GM12873 (cell line): ENCODE measurements around the gene GSK3B.

Experiments used
- CTCF ChIP-seq: IDR thresholded peaks from 2 replicates; pipeline ENCODE4 v1.5.1; 2012; ENCODE audit warnings: low read depth, mild to moderate bottlenecking, moderate library complexity, low read length, control low read depth; ENCODE audit not compliant: insufficient read depth; ENCODE audit errors: missing control alignments

GSK3B gene

GRCh38 chr3:119795849-119796248 lies 298.4 kb downstream of the GSK3B start:
- TF ChIP-seq CTCF = no peak

GRCh38 chr3:119794971-119795612 lies 299.2 kb downstream of the GSK3B start:
- TF ChIP-seq CTCF = no peak

GRCh38 chr3:119794401-119794800 lies 299.8 kb downstream of the GSK3B start:
- no peak for TF ChIP-seq CTCF

GRCh38 chr3:119792270-119792669 lies 302.0 kb downstream of the GSK3B start:
- TF ChIP-seq CTCF = no peak

GRCh38 chr3:119790369-119790768 lies 303.9 kb downstream of the GSK3B start:
- TF ChIP-seq CTCF = no peak

GRCh38 chr3:119786409-119786808 lies 307.8 kb downstream of the GSK3B start:
- TF ChIP-seq CTCF = no peak

GRCh38 chr3:119783883-119784282 lies 310.4 kb downstream of the GSK3B start:
- TF ChIP-seq CTCF = no peak
